SU-DHL-6 (cell line): ENCODE data around the gene TPBGL.
"Not testable (repeated sequence)": the region's sequence is repeated elsewhere in the genome, so short reads cannot be mapped to it uniquely, and the experiment has no call there.

ENCODE experiments used
- H2AFZ ChIP-seq: fragments of 200-600 bp; sonication (generic); 2 replicates; pipeline ENCODE4 v1.6.1; 2014; ENCODE audit warnings: low read depth, mild to moderate bottlenecking, moderate library complexity, mixed read lengths, antibody characterized with exemption, low read length; ENCODE audit not compliant: severe bottlenecking
- H3F3A ChIP-seq: fragments of 200-600 bp; shearing (Covaris generic); 2 replicates; pipeline ENCODE4 v1.6.0; 2016; ENCODE audit warnings: antibody characterized with exemption, mild to moderate bottlenecking; ENCODE audit not compliant: insufficient read depth
- H3K27ac ChIP-seq: fragments of 200-600 bp; sonication (generic); 2 replicates; pipeline ENCODE4 v1.5.1; 2016; ENCODE audit warnings: low read depth, mild to moderate bottlenecking, low read length, moderate library complexity, mixed read lengths
- H3K27me3 ChIP-seq: fragments of 200-600 bp; sonication (generic), shearing (Covaris generic); 2 replicates; pipeline ENCODE4 v1.6.0; 2014; ENCODE audit warnings: mild to moderate bottlenecking, low read length
- H3K36me3 ChIP-seq: fragments of 200-600 bp; sonication (generic); 2 replicates; pipeline ENCODE4 v1.6.1; 2014; ENCODE audit warnings: mild to moderate bottlenecking, low read length, mixed read lengths
- H3K4me2 ChIP-seq: fragments of 300-600, 200-600 bp; shearing (Covaris generic), sonication (generic); 2 replicates; pipeline ENCODE4 v1.6.0; 2014; ENCODE audit warnings: low read length, low read depth, mild to moderate bottlenecking; ENCODE audit not compliant: poor library complexity, severe bottlenecking
- H3K4me3 ChIP-seq: fragments of 200-600 bp; sonication (generic); 2 replicates; pipeline ENCODE4 v1.5.1; 2014; ENCODE audit warnings: antibody characterized with exemption, low read length, mild to moderate bottlenecking, mixed read lengths; ENCODE audit not compliant: insufficient read depth, poor library complexity, severe bottlenecking
- H3K79me2 ChIP-seq: fragments of 200-600 bp; sonication (generic); 2 replicates; pipeline ENCODE4 v1.6.1; 2014; ENCODE audit warnings: mild to moderate bottlenecking, low read length, moderate library complexity; ENCODE audit not compliant: insufficient read depth
- H3K9ac ChIP-seq: fragments of 200-600 bp; sonication (generic); 2 replicates; pipeline ENCODE4 v1.7.0; 2014; ENCODE audit warnings: mild to moderate bottlenecking, low read length
- H3K9me2 ChIP-seq: fragments of 200-600 bp; sonication (generic); replicated peaks from 2 replicates; pipeline ENCODE4 v1.6.1; 2014; ENCODE audit warnings: low read length; ENCODE audit not compliant: insufficient read depth
- H3K9me3 ChIP-seq: fragments of 200-600 bp; sonication (generic); 2 replicates; pipeline ENCODE4 v1.6.1; 2014; ENCODE audit warnings: low read length, mixed read lengths; ENCODE audit not compliant: insufficient read depth
- H4K20me1 ChIP-seq: fragments of 200-600 bp; sonication (generic); 2 replicates; pipeline ENCODE4 v1.6.1; 2014; ENCODE audit warnings: low read depth, mild to moderate bottlenecking, antibody characterized with exemption, low read length, moderate library complexity, mixed read lengths
- CTCF ChIP-seq: fragments of 200-600 bp; sonication (generic); IDR thresholded peaks from one replicate; pipeline ENCODE4 v1.5.1; 2017; ENCODE audit warnings: antibody characterized with exemption, mild to moderate bottlenecking, low read length, moderate library complexity; ENCODE audit not compliant: insufficient read depth, poor library complexity, severe bottlenecking
- EZH2phosphoT487 ChIP-seq: fragments of 200-600 bp; sonication (generic), shearing (Covaris generic); conservative IDR thresholded peaks from 2 replicates; pipeline ENCODE4 v1.6.1; 2018; ENCODE audit warnings: mild to moderate bottlenecking, antibody characterized with exemption, low read length, moderate library complexity, mixed read lengths

The TPBGL gene

GRCh38 chr11:75272391-75272790 lies 31.8 kb downstream of the TPBGL start:
- no peaks in the 10 kb centered on the region for H3K9me2 ChIP-seq
- no peaks in the 10 kb centered on the region for H3K9me3 ChIP-seq
- no peak overlapping the region for H3K27ac ChIP-seq
- H3K27me3 ChIP-seq, result no peaks in the 10 kb centered on the region
- no peaks in the 10 kb centered on the region for H3K36me3 ChIP-seq
- no peak overlapping the region for H3K4me3 ChIP-seq
- H3K79me2 ChIP-seq, result no peaks in the 10 kb centered on the region
- H2AFZ ChIP-seq, result no peak overlapping the region
- no peaks in the 10 kb centered on the region for H4K20me1 ChIP-seq
- TF ChIP-seq EZH2phosphoT487, result no peak
- TF ChIP-seq CTCF, result no peak
- H3K4me2 ChIP-seq, result no peak overlapping the region
- no peaks in the 10 kb centered on the region for H3F3A ChIP-seq
- no peak overlapping the region for H3K9ac ChIP-seq

- Histone ChIP-seq H3K9me3 (no peaks in the 10 kb centered on the region), H3K36me3 (no peaks in the 10 kb centered on the region), H3K27me3 (no peaks in the 10 kb centered on the region), H3K79me2 (no peaks in the 10 kb centered on the region), H3K9ac (no peak overlapping the region), H3K27ac (no peak overlapping the region), H2AFZ (no peak overlapping the region), H3K9me2 (no peaks in the 10 kb centered on the region), H3F3A (no peaks in the 10 kb centered on the region), H3K4me3 (no peak overlapping the region), H4K20me1 (no peaks in the 10 kb centered on the region), H3K4me2 (no peak overlapping the region)
- TF ChIP-seq CTCF (no peak), EZH2phosphoT487 (no peak)
These were observed 32.3 kb downstream of the TPBGL start for GRCh38 chr11:75272821-75273301.

GRCh38 chr11:75273411-75274391 lies 33.1 kb downstream of the TPBGL start:
- no peak overlapping the region for H3K9ac ChIP-seq
- no peak overlapping the region for H3K27ac ChIP-seq
- H3K4me3 ChIP-seq, result no peak overlapping the region
- no peaks in the 10 kb centered on the region for H3K27me3 ChIP-seq
- no peaks in the 10 kb centered on the region for H3F3A ChIP-seq
- H4K20me1 ChIP-seq, result no peaks in the 10 kb centered on the region
- no peaks in the 10 kb centered on the region for H3K9me3 ChIP-seq
- H3K36me3 ChIP-seq, result no peaks in the 10 kb centered on the region
- no peak overlapping the region for H2AFZ ChIP-seq
- no peaks in the 10 kb centered on the region for H3K79me2 ChIP-seq
- no peak overlapping the region for H3K4me2 ChIP-seq
- H3K9me2 ChIP-seq, result no peaks in the 10 kb centered on the region
- TF ChIP-seq CTCF, result no peak
- no peak for TF ChIP-seq EZH2phosphoT487

- not testable (repeated sequence) for H3K79me2 ChIP-seq, H4K20me1 ChIP-seq, H3K9me2 ChIP-seq, H3K4me2 ChIP-seq, H3K27me3 ChIP-seq, H3K36me3 ChIP-seq, H3K27ac ChIP-seq, H3K9ac ChIP-seq, H3K9me3 ChIP-seq, H3F3A ChIP-seq, H2AFZ ChIP-seq, H3K4me3 ChIP-seq
These were observed 34.1 kb downstream of the TPBGL start for GRCh38 chr11:75274716-75275115.
